Smooth muscle cell of the coronary artery (primary cell): Measurements from ENCODE around the gene MEGF10. TPM values are rescaled to one million over a fixed set of nuclear protein-coding genes. Genes with fewer than 3 reads are reported as not detected.

ENCODE experiments used
- total RNA-seq: library from RNA; depleted of rRNA; stranded (reverse); fragments of >200 nt; gene quantifications from 2 replicates; pipeline ENCODE4 v1.2.3, GENCODE V29; 2014; ENCODE audit warnings: low replicate concordance

The MEGF10 gene
- under 0.01 TPM in 2 replicates for total RNA-seq

DNA sequence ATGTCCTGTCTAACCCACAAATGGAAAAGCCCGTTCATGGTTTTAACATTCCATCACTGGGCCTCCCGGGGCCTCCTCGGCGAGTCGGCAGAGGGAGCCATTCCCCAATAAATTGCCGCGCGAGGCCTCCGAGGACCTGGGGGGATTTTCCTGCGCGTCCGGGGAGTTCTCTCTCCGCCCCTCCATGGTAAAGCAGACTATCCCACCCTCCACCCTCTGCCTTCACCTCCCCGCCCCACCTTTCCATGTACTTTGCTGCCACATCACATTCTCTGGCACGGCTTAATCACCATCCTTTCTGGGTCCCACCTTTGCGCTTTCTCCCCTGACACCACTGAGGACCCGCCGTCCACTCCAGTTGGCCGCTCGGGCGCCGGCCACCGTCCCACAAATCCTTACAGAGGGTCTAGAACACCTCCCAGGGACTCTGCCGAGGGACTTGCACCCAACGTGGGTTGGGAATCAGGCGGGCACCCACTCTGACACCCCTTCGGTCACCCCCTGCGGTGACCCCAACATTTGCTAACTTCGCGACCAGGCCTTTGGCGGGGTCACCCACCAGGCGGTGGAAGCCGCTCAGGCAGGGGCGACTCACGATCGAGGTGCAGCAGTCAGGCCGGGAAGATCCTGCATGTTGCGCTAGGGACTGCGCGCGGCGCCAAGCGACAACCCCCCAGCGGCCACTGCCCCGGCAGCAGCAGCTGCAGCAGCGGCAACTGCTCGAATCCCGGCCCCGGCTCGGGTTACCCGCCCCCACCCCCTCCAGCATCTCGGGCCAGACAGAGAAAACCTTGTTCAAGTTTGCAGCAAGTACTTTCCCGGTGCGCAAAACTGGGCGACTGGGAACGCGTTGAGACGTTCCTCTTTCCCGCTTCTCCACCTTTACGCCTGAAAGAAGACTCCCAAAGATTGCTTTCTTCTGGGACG is at the start of gene MEGF10:
Gene MEGF10 (plus strand): TSS at position 778 of the 927 bp plus-strand sequence. CDS start 40,513 bp downstream, outside the sequence.

Other genes with a start within 250 kb of the MEGF10 start
- gene C5orf63, start 217.3 kb upstream of the MEGF10 start, total RNA-seq: 0.47 and 1.9 TPM in 2 replicates
- gene PRRC1, start 226.8 kb downstream of the MEGF10 start, total RNA-seq: 34.4 and 55.3 TPM in 2 replicates